Mucosa of rectum (tissue), 2 donors: ENCODE data around the gene PGAP1.

ENCODE experiments used
- H3K27ac ChIP-seq, 2 donors: one replicate each; pipeline ENCODE4 v1.7.0; 2013; ENCODE audit warnings: inconsistent platforms in 2 of 2, low read depth in 2 of 2, low read length in 2 of 2
- H3K27me3 ChIP-seq, 2 donors: one replicate each; pipeline ENCODE4 v1.7.0; 2013; ENCODE audit warnings: low read length in 2 of 2; ENCODE audit not compliant: control insufficient read depth in 2 of 2, insufficient read depth in 2 of 2
- H3K36me3 ChIP-seq, 2 donors: one replicate each; pipeline ENCODE4 v1.7.0; 2013; ENCODE audit warnings: low read length in 2 of 2; ENCODE audit not compliant: control insufficient read depth in 2 of 2, insufficient read depth in 2 of 2
- H3K4me1 ChIP-seq, 2 donors: one replicate each; pipeline ENCODE4 v1.7.0; 2013; ENCODE audit warnings: low read length in 2 of 2, mild to moderate bottlenecking in 1 of 2; ENCODE audit not compliant: control insufficient read depth in 2 of 2, insufficient read depth in 2 of 2
- H3K4me3 ChIP-seq, 2 donors: one replicate each; pipeline ENCODE4 v1.7.0; 2013; ENCODE audit warnings: low read length in 2 of 2
- H3K9ac ChIP-seq, 2 donors: one replicate each; pipeline ENCODE4 v1.7.0; 2013; ENCODE audit warnings: low read length in 2 of 2, low read depth in 1 of 2, mild to moderate bottlenecking in 1 of 2
- H3K9me3 ChIP-seq, 2 donors: one replicate each; pipeline ENCODE4 v1.7.0; 2013; ENCODE audit warnings: low read length in 2 of 2; ENCODE audit not compliant: control insufficient read depth in 2 of 2
- donor health status: healthy.
- donor health status: Normal muscosa, but diverticular disease.

The PGAP1 gene

GRCh38 chr2:196902828-196903227 lies 23.7 kb downstream of the PGAP1 start:
- H3K36me3 ChIP-seq = peaks cover 6% of the 10 kb centered on the region in 2 donors
- no peak overlapping the region for H3K27ac ChIP-seq
- no peaks in the 10 kb centered on the region for H3K4me1 ChIP-seq

GRCh38 chr2:196900843-196901242 lies 25.7 kb downstream of the PGAP1 start:
- no peak overlapping the region for H3K9ac ChIP-seq

More at GRCh38 chr2:196902828-196903227, 23.7 kb downstream of the PGAP1 start:
- Histone ChIP-seq H3K27me3 (no peaks in the 10 kb centered on the region), H3K9ac (no peak overlapping the region), H3K9me3 (no peaks in the 10 kb centered on the region), H3K4me3 (no peak overlapping the region)

GRCh38 chr2:196899976-196900375 lies 26.5 kb downstream of the PGAP1 start:
- Histone ChIP-seq H3K9ac (no peak overlapping the region), H3K27ac (no peak overlapping the region), H3K36me3 (peaks cover 6 to 13% of the 10 kb centered on the region in 2 donors), H3K4me3 (no peak overlapping the region), H3K9me3 (no peaks in the 10 kb centered on the region), H3K4me1 (no peaks in the 10 kb centered on the region), H3K27me3 (no peaks in the 10 kb centered on the region)

More at GRCh38 chr2:196900843-196901242, 25.7 kb downstream of the PGAP1 start:
- Histone ChIP-seq H3K27me3 (no peaks in the 10 kb centered on the region), H3K27ac (no peak overlapping the region), H3K4me1 (no peaks in the 10 kb centered on the region), H3K4me3 (no peak overlapping the region), H3K9me3 (no peaks in the 10 kb centered on the region), H3K36me3 (peaks cover 6 to 7% of the 10 kb centered on the region in 2 donors)

GRCh38 chr2:196891136-196891535 lies 35.4 kb downstream of the PGAP1 start:
- Histone ChIP-seq H3K27ac (no peak overlapping the region), H3K9ac (no peak overlapping the region), H3K9me3 (no peaks in the 10 kb centered on the region), H3K27me3 (no peaks in the 10 kb centered on the region), H3K4me1 (no peaks in the 10 kb centered on the region), H3K4me3 (no peak overlapping the region), H3K36me3 (peaks cover 0 to 13% of the 10 kb centered on the region in 2 donors)

- peaks cover 4 to 13% of the 10 kb centered on the region in 2 donors for H3K36me3 ChIP-seq
Observed at GRCh38 chr2:196887431-196887830, 39.1 kb downstream of the PGAP1 start.

GRCh38 chr2:196884368-196884767 lies 42.1 kb downstream of the PGAP1 start:
- no peak overlapping the region for H3K4me3 ChIP-seq

More at GRCh38 chr2:196887431-196887830, 39.1 kb downstream of the PGAP1 start:
- Histone ChIP-seq H3K9ac (no peak overlapping the region), H3K4me1 (no peaks in the 10 kb centered on the region), H3K27ac (no peak overlapping the region), H3K4me3 (no peak overlapping the region), H3K9me3 (no peaks in the 10 kb centered on the region), H3K27me3 (no peaks in the 10 kb centered on the region)

GRCh38 chr2:196876364-196876763 lies 50.1 kb downstream of the PGAP1 start:
- Histone ChIP-seq H3K4me3 (no peak overlapping the region), H3K27ac (no peak overlapping the region), H3K9ac (no peak overlapping the region), H3K27me3 (no peaks in the 10 kb centered on the region), H3K9me3 (no peaks in the 10 kb centered on the region), H3K4me1 (no peaks in the 10 kb centered on the region), H3K36me3 (peaks cover 5 to 20% of the 10 kb centered on the region in 2 donors)

More at GRCh38 chr2:196884368-196884767, 42.1 kb downstream of the PGAP1 start:
- Histone ChIP-seq H3K27me3 (no peaks in the 10 kb centered on the region), H3K9ac (no peak overlapping the region), H3K9me3 (no peaks in the 10 kb centered on the region), H3K4me1 (no peaks in the 10 kb centered on the region), H3K27ac (no peak overlapping the region), H3K36me3 (peaks cover 4 to 16% of the 10 kb centered on the region in 2 donors)

- Histone ChIP-seq H3K27ac (no peak overlapping the region), H3K9me3 (no peaks in the 10 kb centered on the region), H3K9ac (no peak overlapping the region), H3K4me3 (no peak overlapping the region), H3K4me1 (no peaks in the 10 kb centered on the region), H3K27me3 (no peaks in the 10 kb centered on the region), H3K36me3 (peaks cover 5 to 23% of the 10 kb centered on the region in 2 donors)
Observed at GRCh38 chr2:196875414-196875813, 51.1 kb downstream of the PGAP1 start.

- Histone ChIP-seq H3K36me3 (peaks cover 5 to 16% of the 10 kb centered on the region in 2 donors), H3K4me3 (no peak overlapping the region), H3K4me1 (no peaks in the 10 kb centered on the region), H3K27ac (no peak overlapping the region), H3K9me3 (no peaks in the 10 kb centered on the region), H3K27me3 (no peaks in the 10 kb centered on the region), H3K9ac (no peak overlapping the region)
Observed at GRCh38 chr2:196873511-196873910, 53.0 kb downstream of the PGAP1 start.

GRCh38 chr2:196854629-196855028 lies 71.9 kb downstream of the PGAP1 start:
- no peak overlapping the region for H3K4me3 ChIP-seq
- H3K9me3 ChIP-seq = no peaks in the 10 kb centered on the region
- no peaks in the 10 kb centered on the region for H3K27me3 ChIP-seq
- peaks cover 0 to 11% of the 10 kb centered on the region in 2 donors for H3K4me1 ChIP-seq
- no peaks in the 10 kb centered on the region for H3K36me3 ChIP-seq
- H3K27ac ChIP-seq = no peak overlapping the region
- no peak overlapping the region for H3K9ac ChIP-seq
